ENCODE data around the gene COPS9. TPM values are rescaled to one million over a fixed set of nuclear protein-coding genes. Genes with fewer than 3 reads are reported as not detected.

COPS9 gene
- polyA plus RNA-seq (2013) = 82.4 TPM

- H3K27ac ChIP-seq (ENCODE audit: insufficient read depth in 1 of 2, low read depth in 1 of 2, low read length in 2 of 2, poor library complexity in 1 of 2, severe bottlenecking in 2 of 2) = peak within 1 kb of the TSS in 1 of 2 experiments; percentile 72
- H3K9me3 ChIP-seq (ENCODE audit: control extremely low read depth in 1 of 5, control insufficient read depth in 4 of 5, insufficient read depth in 2 of 5, low read depth in 1 of 5, low read length in 4 of 5) = no peaks in the 10 kb centered on the region
- peak; percentile 91 to 93 (median 91) for DNase-seq
- peaks cover 6 to 20% (median 18%) of the 10 kb centered on the region in 4 experiments for H3K4me1 ChIP-seq (ENCODE audit: control extremely low read depth in 1 of 4, control insufficient read depth in 4 of 4, insufficient read depth in 4 of 4, low read length in 3 of 4)
- peaks cover 3 to 28% (median 23%) of the 10 kb centered on the region in 4 experiments for H3K36me3 ChIP-seq (ENCODE audit: control insufficient read depth in 4 of 4, insufficient read depth in 4 of 4, low read length in 3 of 4)
- ChIA-PET CTCF (no interaction called here), POLR2A (no interaction called here)
- peaks cover 0 to 15% (median 5%) of the 10 kb centered on the region in 5 experiments for H3K27me3 ChIP-seq (replicated peaks in 2 of 5; ENCODE audit: control insufficient read depth in 4 of 5, insufficient read depth in 5 of 5, low read length in 4 of 5)
- 0% methylated on average over 70 of the region's 79 CpGs for WGBS (ENCODE audit: insufficient coverage)
- peak within 1 kb of the TSS; percentile 59 to 96 (median 89) for H3K4me3 ChIP-seq (ENCODE audit: control insufficient read depth in 1 of 7, extremely low read depth in 1 of 7, insufficient read depth in 4 of 7, low read depth in 2 of 7, low read length in 6 of 7)
Observed at GRCh38 chr2:240136013-240136670, at the start of gene COPS9. TSS of gene COPS9 (minus strand) at chr2:240136305. CDS start at chr2:240136284, 21 bp downstream.

DNA sequence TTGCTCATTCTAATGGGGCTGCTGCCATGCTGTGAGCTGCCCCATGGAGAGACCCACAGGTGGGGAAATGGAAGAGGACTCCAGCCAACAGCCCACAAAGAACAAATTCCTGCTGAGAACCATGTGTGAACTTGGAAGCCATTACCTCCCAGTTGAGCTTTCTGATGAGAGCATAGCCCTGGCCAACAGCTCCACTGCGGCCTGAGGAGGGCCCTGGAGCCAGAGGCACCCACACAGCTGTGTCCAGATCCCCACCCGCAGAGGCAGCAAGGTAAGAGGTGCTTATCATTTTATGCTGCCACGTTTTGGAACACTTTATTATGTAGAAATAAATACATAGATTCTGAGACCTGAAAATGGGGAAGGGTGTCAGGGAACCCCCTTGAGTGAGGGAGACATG lies 48.6 kb upstream of the COPS9 start:
- no peak for DNase-seq
- peaks cover 0 to 9% (median 3%) of the 10 kb centered on the region in 5 experiments for H3K9me3 ChIP-seq (ENCODE audit: control extremely low read depth in 1 of 5, control insufficient read depth in 4 of 5, insufficient read depth in 2 of 5, low read depth in 1 of 5, low read length in 4 of 5)
- H3K27me3 ChIP-seq (replicated peaks in 2 of 5; ENCODE audit: control insufficient read depth in 4 of 5, insufficient read depth in 5 of 5, low read length in 4 of 5) = peaks cover 0 to 31% (median 2%) of the 10 kb centered on the region in 5 experiments
- WGBS (ENCODE audit: insufficient coverage) = 60% methylated on average over 1 of the region's 3 CpGs
- no peak overlapping the region for H3K4me3 ChIP-seq (ENCODE audit: control insufficient read depth in 1 of 7, extremely low read depth in 1 of 7, insufficient read depth in 4 of 7, low read depth in 2 of 7, low read length in 6 of 7)
- H3K27ac ChIP-seq (ENCODE audit: insufficient read depth in 1 of 2, low read depth in 1 of 2, low read length in 2 of 2, poor library complexity in 1 of 2, severe bottlenecking in 2 of 2) = no peak overlapping the region
- ChIA-PET POLR2A (no interaction called here), CTCF (no interaction called here)
- no peaks in the 10 kb centered on the region for H3K36me3 ChIP-seq (ENCODE audit: control insufficient read depth in 4 of 4, insufficient read depth in 4 of 4, low read length in 3 of 4)
- no peaks in the 10 kb centered on the region for H3K4me1 ChIP-seq (ENCODE audit: control extremely low read depth in 1 of 4, control insufficient read depth in 4 of 4, insufficient read depth in 4 of 4, low read length in 3 of 4)

DNA sequence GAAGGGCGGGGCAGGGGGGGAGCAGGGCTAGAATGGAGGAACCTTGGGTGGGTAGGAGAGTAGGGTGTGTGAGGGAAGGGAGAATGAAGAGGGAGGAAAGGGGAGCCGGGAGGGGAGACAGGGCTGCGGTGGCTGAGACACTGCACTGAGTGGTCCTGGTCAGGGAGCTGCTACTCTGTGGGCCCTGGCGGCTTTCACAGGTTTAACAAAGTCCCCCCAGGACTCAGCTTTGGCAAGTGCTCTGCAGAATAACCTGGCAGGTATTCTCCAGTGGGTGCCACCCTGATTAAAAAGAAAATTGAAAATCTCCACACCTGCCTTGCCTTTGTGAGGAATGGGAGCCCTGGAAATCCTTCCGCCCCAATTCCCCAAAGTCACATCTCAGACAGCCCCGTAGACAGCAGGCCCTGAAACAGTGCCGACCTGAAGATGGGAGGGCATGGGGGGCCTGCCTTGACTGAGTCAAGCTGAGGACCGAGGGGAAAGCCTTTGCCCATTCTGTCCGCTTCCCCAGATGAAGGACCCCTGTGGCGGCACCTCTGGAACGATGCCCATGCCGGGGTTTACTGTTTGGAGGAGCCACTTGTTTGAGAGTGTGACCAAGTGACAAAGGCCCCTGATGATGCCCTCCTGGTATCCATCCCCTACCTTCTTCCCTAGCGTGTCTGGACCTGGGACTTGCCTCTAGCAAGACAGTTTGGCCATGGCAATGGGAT lies 47.9 kb upstream of the COPS9 start:
- no peak for DNase-seq
- peaks cover 0 to 29% (median 2%) of the 10 kb centered on the region in 5 experiments for H3K27me3 ChIP-seq (replicated peaks in 2 of 5; ENCODE audit: control insufficient read depth in 4 of 5, insufficient read depth in 5 of 5, low read length in 4 of 5)
- WGBS (ENCODE audit: insufficient coverage) = 76% methylated on average over 13 of the region's 13 CpGs
- no peaks in the 10 kb centered on the region for H3K36me3 ChIP-seq (ENCODE audit: control insufficient read depth in 4 of 4, insufficient read depth in 4 of 4, low read length in 3 of 4)
- H3K9me3 ChIP-seq (ENCODE audit: control extremely low read depth in 1 of 5, control insufficient read depth in 4 of 5, insufficient read depth in 2 of 5, low read depth in 1 of 5, low read length in 4 of 5) = peaks cover 0 to 9% (median 3%) of the 10 kb centered on the region in 5 experiments
- H3K4me1 ChIP-seq (ENCODE audit: control extremely low read depth in 1 of 4, control insufficient read depth in 4 of 4, insufficient read depth in 4 of 4, low read length in 3 of 4) = no peaks in the 10 kb centered on the region
- no peak overlapping the region for H3K4me3 ChIP-seq (ENCODE audit: control insufficient read depth in 1 of 7, extremely low read depth in 1 of 7, insufficient read depth in 4 of 7, low read depth in 2 of 7, low read length in 6 of 7)
- ChIA-PET POLR2A (no interaction called here), CTCF (no interaction called here)
- H3K27ac ChIP-seq (ENCODE audit: insufficient read depth in 1 of 2, low read depth in 1 of 2, low read length in 2 of 2, poor library complexity in 1 of 2, severe bottlenecking in 2 of 2) = no peak overlapping the region

GRCh38 chr2:240183006-240183874 lies 47.1 kb upstream of the COPS9 start:
- H3K27ac ChIP-seq (ENCODE audit: insufficient read depth in 1 of 2, low read depth in 1 of 2, low read length in 2 of 2, poor library complexity in 1 of 2, severe bottlenecking in 2 of 2) = no peak overlapping the region
- 85% methylated on average over 14 of the region's 22 CpGs for WGBS (ENCODE audit: insufficient coverage)
- POLR2A ChIA-PET = no interaction called here
- H3K27me3 ChIP-seq (replicated peaks in 2 of 5; ENCODE audit: control insufficient read depth in 4 of 5, insufficient read depth in 5 of 5, low read length in 4 of 5) = peaks cover under 1 to 31% (median 2%) of the 10 kb centered on the region in 5 experiments
- no peaks in the 10 kb centered on the region for H3K4me1 ChIP-seq (ENCODE audit: control extremely low read depth in 1 of 4, control insufficient read depth in 4 of 4, insufficient read depth in 4 of 4, low read length in 3 of 4)
- CTCF ChIA-PET = interaction anchor here (0.6 kb wide), 1 partner anchor 1821 kb away, joined by 3 read pairs; no protein-coding TSS in a partner anchor
- no peak for DNase-seq
- no peak overlapping the region for H3K4me3 ChIP-seq (ENCODE audit: control insufficient read depth in 1 of 7, extremely low read depth in 1 of 7, insufficient read depth in 4 of 7, low read depth in 2 of 7, low read length in 6 of 7)
- peaks cover 0 to 6% (median 3%) of the 10 kb centered on the region in 5 experiments for H3K9me3 ChIP-seq (ENCODE audit: control extremely low read depth in 1 of 5, control insufficient read depth in 4 of 5, insufficient read depth in 2 of 5, low read depth in 1 of 5, low read length in 4 of 5)
- H3K36me3 ChIP-seq (ENCODE audit: control insufficient read depth in 4 of 4, insufficient read depth in 4 of 4, low read length in 3 of 4) = no peaks in the 10 kb centered on the region

GRCh38 chr2:240182476-240182875 lies 46.4 kb upstream of the COPS9 start:
- Histone ChIP-seq H3K4me1 (ENCODE audit: control extremely low read depth in 1 of 4, control insufficient read depth in 4 of 4, insufficient read depth in 4 of 4, low read length in 3 of 4) (no peaks in the 10 kb centered on the region), H3K27ac (ENCODE audit: insufficient read depth in 1 of 2, low read depth in 1 of 2, low read length in 2 of 2, poor library complexity in 1 of 2, severe bottlenecking in 2 of 2) (no peak overlapping the region), H3K27me3 (replicated peaks in 2 of 5; ENCODE audit: control insufficient read depth in 4 of 5, insufficient read depth in 5 of 5, low read length in 4 of 5) (peaks cover 2 to 36% (median 4%) of the 10 kb centered on the region in 5 experiments), H3K4me3 (ENCODE audit: control insufficient read depth in 1 of 7, extremely low read depth in 1 of 7, insufficient read depth in 4 of 7, low read depth in 2 of 7, low read length in 6 of 7) (no peak overlapping the region), H3K9me3 (ENCODE audit: control extremely low read depth in 1 of 5, control insufficient read depth in 4 of 5, insufficient read depth in 2 of 5, low read depth in 1 of 5, low read length in 4 of 5) (peaks cover 0 to 2% (median 0%) of the 10 kb centered on the region in 5 experiments), H3K36me3 (ENCODE audit: control insufficient read depth in 4 of 4, insufficient read depth in 4 of 4, low read length in 3 of 4) (no peaks in the 10 kb centered on the region)
- DNase-seq = no peak
- ChIA-PET POLR2A (no interaction called here), CTCF (interaction anchor here (0.6 kb wide), 1 partner anchor 1821 kb away, joined by 3 read pairs; no protein-coding TSS in a partner anchor)
- 92% methylated on average over 3 of the region's 4 CpGs for WGBS (ENCODE audit: insufficient coverage)

DNA sequence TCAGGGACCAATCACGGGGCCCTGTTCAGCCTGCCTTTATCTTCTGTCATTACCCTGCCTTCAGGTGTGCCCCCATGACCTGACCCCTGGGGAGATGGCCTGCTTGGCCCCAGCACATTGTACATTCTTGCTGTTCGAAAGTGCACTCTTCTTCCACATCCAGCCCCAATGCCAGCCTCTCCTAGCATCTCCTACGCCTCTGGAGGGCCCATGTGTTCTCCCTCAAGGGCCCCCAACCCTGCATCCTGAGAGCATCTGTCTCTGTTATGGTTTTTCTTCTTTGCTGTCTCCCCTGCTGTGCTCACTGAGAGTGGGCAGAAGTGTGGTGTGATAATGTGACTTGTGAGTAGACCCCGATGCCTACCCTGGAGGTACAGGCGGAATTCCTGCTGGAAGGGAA lies 45.9 kb upstream of the COPS9 start:
- no peak overlapping the region for H3K4me3 ChIP-seq (ENCODE audit: control insufficient read depth in 1 of 7, extremely low read depth in 1 of 7, insufficient read depth in 4 of 7, low read depth in 2 of 7, low read length in 6 of 7)

More for the DNA sequence above, 45.9 kb upstream of the COPS9 start:
- no peaks in the 10 kb centered on the region for H3K36me3 ChIP-seq (ENCODE audit: control insufficient read depth in 4 of 4, insufficient read depth in 4 of 4, low read length in 3 of 4)
- POLR2A ChIA-PET = no interaction called here
- H3K9me3 ChIP-seq (ENCODE audit: control extremely low read depth in 1 of 5, control insufficient read depth in 4 of 5, insufficient read depth in 2 of 5, low read depth in 1 of 5, low read length in 4 of 5) = no peaks in the 10 kb centered on the region
- 71% methylated on average over 4 of the region's 5 CpGs for WGBS (ENCODE audit: insufficient coverage)
- H3K27me3 ChIP-seq (replicated peaks in 2 of 5; ENCODE audit: control insufficient read depth in 4 of 5, insufficient read depth in 5 of 5, low read length in 4 of 5) = peaks cover 2 to 36% (median 4%) of the 10 kb centered on the region in 5 experiments
- no peaks in the 10 kb centered on the region for H3K4me1 ChIP-seq (ENCODE audit: control extremely low read depth in 1 of 4, control insufficient read depth in 4 of 4, insufficient read depth in 4 of 4, low read length in 3 of 4)
- DNase-seq = no peak
- CTCF ChIA-PET = no interaction called here
- no peak overlapping the region for H3K27ac ChIP-seq (ENCODE audit: insufficient read depth in 1 of 2, low read depth in 1 of 2, low read length in 2 of 2, poor library complexity in 1 of 2, severe bottlenecking in 2 of 2)

Data from common myeloid progenitor, CD34-positive (primary cell).